ENCODE measurements around the gene TAF6. TPM values are rescaled to one million over a fixed set of nuclear protein-coding genes. Genes with fewer than 3 reads are reported as not detected.
A peak's percentile ranks its signal among the peaks of the same experiment; 100 is the strongest.

TAF6 gene
- total RNA-seq, 1 experiment from 2014 or later, result 87.1 TPM

- Histone ChIP-seq H3K27ac (ENCODE audit: insufficient read length, low read depth, low read length) (no peak overlapping the region), H4K20me1 (ENCODE audit: control insufficient read depth, insufficient read depth, insufficient read length) (no peaks in the 10 kb centered on the region), H2AFZ (ENCODE audit: low read length) (no peak overlapping the region), H3K56ac (ENCODE audit: insufficient read length, low read depth, low read length) (no peak overlapping the region), H3K4me2 (ENCODE audit: insufficient read depth, insufficient read length, low read length) (no peak overlapping the region), H3K18ac (ENCODE audit: insufficient read length, low read depth, low read length) (no peak overlapping the region), H3K23ac (ENCODE audit: insufficient read length, low read depth, low read length) (no peak overlapping the region), H3K4ac (ENCODE audit: low read depth, low read length) (no peak overlapping the region), H2BK12ac (ENCODE audit: insufficient read length, low read depth, low read length) (no peak overlapping the region), H3K4me1 (ENCODE audit: insufficient read depth, low read length) (no peaks in the 10 kb centered on the region), H3K23me2 (ENCODE audit: insufficient read length, low read depth, low read length, poor library complexity, severe bottlenecking) (peaks cover 4% of the 10 kb centered on the region), H3K27me3 (ENCODE audit: insufficient read depth, low read length) (no peaks in the 10 kb centered on the region), H2BK15ac (ENCODE audit: low read depth, low read length) (no peak overlapping the region), H3K9me3 (ENCODE audit: control insufficient read depth, low read depth, low read length) (no peaks in the 10 kb centered on the region), H4K91ac (ENCODE audit: insufficient read length, low read depth, low read length) (no peak overlapping the region), H2BK120ac (ENCODE audit: low read depth, low read length, poor library complexity, severe bottlenecking) (no peak overlapping the region), H3K9ac (ENCODE audit: extremely low read depth, insufficient read length, low read length) (no peak overlapping the region), H2BK20ac (ENCODE audit: low read depth, low read length, poor library complexity, severe bottlenecking) (no peak overlapping the region), H3T11ph (ENCODE audit: low read length) (no peak overlapping the region), H4K8ac (replicated peaks; ENCODE audit: insufficient read length, low read depth, low read length) (no peak overlapping the region), H3K79me1 (ENCODE audit: insufficient read depth, low read depth, low read length, poor library complexity, severe bottlenecking) (no peaks in the 10 kb centered on the region), H3K79me2 (ENCODE audit: insufficient read depth, low read length) (no peaks in the 10 kb centered on the region; the same call in 1 of the 2 replicates), H4K5ac (ENCODE audit: insufficient read length, low read depth, low read length) (no peak overlapping the region), H2AK5ac (ENCODE audit: insufficient read length, low read length) (no peak overlapping the region), H2BK5ac (ENCODE audit: insufficient read length, low read length) (no peak overlapping the region), H3K14ac (ENCODE audit: insufficient read depth, low read length) (no peak overlapping the region)
- peak overlapping the region; percentile 18 to 86 (median 70); a peak in 4 of 7 replicates for H3K27ac Mint-ChIP-seq
- H3K4me1 Mint-ChIP-seq, result peaks cover 6 to 17% of the 10 kb centered on the region in 2 experiments
- no peaks in the 10 kb centered on the region; a peak in 1 of 5 replicates for H3K9me3 Mint-ChIP-seq
- H3K27me3 Mint-ChIP-seq (ENCODE audit: low read depth), result peaks cover 5% of the 10 kb centered on the region
- no CpG with 5 or more reads among the region's 8 CpGs for WGBS (ENCODE audit: extremely low coverage, insufficient read length, low lambda C conversion rate)
- TF ChIP-seq CTCF (conservative IDR thresholded peaks at IDR 0.05), result no peak
- peaks cover 77 to 84% (median 83%) of the 10 kb centered on the region in 3 experiments for H3K36me3 Mint-ChIP-seq (ENCODE audit: insufficient read depth in 1 of 3, low read depth in 3 of 3)
- DNase-seq, result no peak
- peak overlapping the region in 1 of 2 experiments; percentile 46; a peak in 1 of 5 replicates for H3K4me3 Mint-ChIP-seq
Measured at GRCh38 chr7:100093054-100093453, 26.1 kb downstream of the TAF6 start.
